Thoracic aorta (tissue), 2 donors: ENCODE results near the gene IGF1. TPM values are rescaled to one million over a fixed set of nuclear protein-coding genes. Genes with fewer than 3 reads are reported as not detected.

Experiments used
- ATAC-seq: fragments of 150-250 bp; one replicate; pipeline ENCODE4 v1.8.0; 2017; ENCODE audit warnings: low read depth; ENCODE audit not compliant: insufficient number of reproducible peaks, low FRiP score
- DNase-seq: peaks from one replicate; pipeline ENCODE4 v3.0.0-alpha.2; 2020; ENCODE audit warnings: low spot score
- H3K27ac ChIP-seq, 2 donors: fragments of 200-600 bp; sonication (generic); 1 replicate in 1 of 2; 2 replicates in 1 of 2; pipeline ENCODE4 v1.5.1; 2016; ENCODE audit warnings: mild to moderate bottlenecking in 2 of 2, moderate library complexity in 2 of 2
- H3K27me3 ChIP-seq: fragments of 200-600 bp; sonication (generic); replicated peaks from 2 replicates; pipeline ENCODE4 v1.6.0; 2016; ENCODE audit warnings: mild to moderate bottlenecking; ENCODE audit not compliant: insufficient read depth
- H3K36me3 ChIP-seq: fragments of 200-600 bp; sonication (generic); one replicate; pipeline ENCODE4 v1.5.1; 2016
- H3K4me1 ChIP-seq, 2 donors: fragments of 200-600 bp; sonication (generic); 1 replicate in 1 of 2; 2 replicates in 1 of 2; pipeline versions ENCODE4 v1.5.1 to v1.6.0; 2016; ENCODE audit warnings: low read depth in 2 of 2, mild to moderate bottlenecking in 1 of 2; ENCODE audit not compliant: control insufficient read depth in 1 of 2
- H3K4me3 ChIP-seq: fragments of 200-600 bp; sonication (generic); 2 replicates; pipeline ENCODE4 v1.5.1; 2016; ENCODE audit warnings: mild to moderate bottlenecking
- H3K9me3 ChIP-seq: fragments of 200-600 bp; sonication (generic); 2 replicates; pipeline ENCODE4 v1.5.1; 2016
- total RNA-seq, 2 donors: library from RNA; depleted of rRNA; stranded (reverse); fragments of >200 nt; gene quantifications; one replicate each; pipeline versions ENCODE4 v1.1.0 to v1.2.3, GENCODE V29; 2016
- TF ChIP-seq, protein P1 (sequence below): fragments of 200-600 bp; sonication (generic); IDR thresholded peaks from one replicate; pipeline ENCODE4 v1.5.1; 2019; ENCODE audit warnings: antibody characterized with exemption

IGF1 gene
- total RNA-seq, 2 donors from 2014 or later: 37.9 to 44.0 TPM

DNA sequence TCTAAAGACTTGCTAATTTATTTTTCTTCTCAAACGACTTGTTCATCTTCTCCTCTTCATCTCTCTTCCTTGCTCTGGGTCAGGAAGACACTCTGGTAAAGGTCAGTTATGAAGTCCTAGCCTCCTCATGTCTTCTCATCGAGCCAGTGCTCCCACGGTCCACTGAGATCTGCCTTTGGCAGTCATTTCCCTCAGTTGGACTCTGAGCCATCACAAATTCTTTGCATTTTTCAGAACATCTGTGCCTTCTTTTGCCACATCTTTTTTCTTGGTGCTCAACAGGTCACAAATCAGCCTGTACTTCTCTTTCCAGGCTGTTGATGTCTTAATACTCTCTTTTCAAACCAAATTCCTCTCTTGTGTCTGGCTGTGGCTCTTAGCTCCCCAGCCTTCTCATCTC lies 49.7 kb downstream of the IGF1 start:
- no peak overlapping the region for H3K4me3 ChIP-seq
- H3K27me3 ChIP-seq: no peaks in the 10 kb centered on the region
- H3K4me1 ChIP-seq: peaks cover 5 to 18% of the 10 kb centered on the region in 2 donors
- TF ChIP-seq, protein P1, sequence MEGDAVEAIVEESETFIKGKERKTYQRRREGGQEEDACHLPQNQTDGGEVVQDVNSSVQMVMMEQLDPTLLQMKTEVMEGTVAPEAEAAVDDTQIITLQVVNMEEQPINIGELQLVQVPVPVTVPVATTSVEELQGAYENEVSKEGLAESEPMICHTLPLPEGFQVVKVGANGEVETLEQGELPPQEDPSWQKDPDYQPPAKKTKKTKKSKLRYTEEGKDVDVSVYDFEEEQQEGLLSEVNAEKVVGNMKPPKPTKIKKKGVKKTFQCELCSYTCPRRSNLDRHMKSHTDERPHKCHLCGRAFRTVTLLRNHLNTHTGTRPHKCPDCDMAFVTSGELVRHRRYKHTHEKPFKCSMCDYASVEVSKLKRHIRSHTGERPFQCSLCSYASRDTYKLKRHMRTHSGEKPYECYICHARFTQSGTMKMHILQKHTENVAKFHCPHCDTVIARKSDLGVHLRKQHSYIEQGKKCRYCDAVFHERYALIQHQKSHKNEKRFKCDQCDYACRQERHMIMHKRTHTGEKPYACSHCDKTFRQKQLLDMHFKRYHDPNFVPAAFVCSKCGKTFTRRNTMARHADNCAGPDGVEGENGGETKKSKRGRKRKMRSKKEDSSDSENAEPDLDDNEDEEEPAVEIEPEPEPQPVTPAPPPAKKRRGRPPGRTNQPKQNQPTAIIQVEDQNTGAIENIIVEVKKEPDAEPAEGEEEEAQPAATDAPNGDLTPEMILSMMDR: no peak
- H3K9me3 ChIP-seq: no peaks in the 10 kb centered on the region
- no peak overlapping the region for H3K27ac ChIP-seq
- ATAC-seq (no peak), DNase-seq (no peak)
- no peaks in the 10 kb centered on the region for H3K36me3 ChIP-seq

DNA sequence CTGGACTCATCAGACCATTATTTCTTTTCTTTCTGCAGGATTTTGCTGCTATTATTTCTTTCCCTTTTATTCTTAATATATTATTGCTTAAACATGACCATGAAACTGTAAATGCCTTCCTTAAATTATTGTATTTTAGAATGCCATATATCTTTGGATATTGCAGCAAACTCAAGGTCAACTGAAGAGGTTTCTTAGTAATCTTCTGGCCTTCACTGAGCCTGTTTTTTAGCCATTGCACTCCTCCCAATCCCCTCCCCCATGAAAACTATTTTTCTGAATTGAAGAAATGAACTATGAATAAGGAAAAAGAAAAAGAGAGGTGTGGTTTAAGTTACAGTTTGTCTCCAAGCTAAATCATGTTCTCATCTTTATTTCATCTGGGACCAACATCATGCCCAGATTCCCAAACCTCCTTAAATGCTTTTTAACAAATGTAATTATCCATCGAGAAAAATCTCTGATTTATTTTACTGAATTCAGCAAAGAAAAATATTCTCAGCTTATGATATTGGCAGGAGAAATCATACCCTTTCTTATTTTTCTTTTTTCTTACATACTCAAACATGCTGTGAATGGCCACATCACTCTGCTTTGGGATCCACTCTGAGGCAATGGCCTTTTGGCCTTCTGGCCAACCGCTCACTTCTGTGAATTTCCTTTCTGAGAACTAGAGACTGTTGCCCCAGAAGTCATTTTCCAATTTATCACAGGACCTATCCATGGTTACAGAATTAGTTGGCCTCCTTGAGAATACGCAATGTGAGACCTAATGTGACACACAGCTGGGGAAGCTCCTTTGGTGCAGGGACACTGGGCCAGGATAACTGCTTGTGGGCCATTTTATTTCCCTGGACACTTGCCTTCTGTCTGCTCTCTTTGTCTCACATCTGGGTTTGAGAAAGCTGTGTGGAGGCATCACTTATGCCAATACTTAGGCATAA lies 50.9 kb downstream of the IGF1 start:
- no peaks in the 10 kb centered on the region for H3K27me3 ChIP-seq
- no peak for DNase-seq
- H3K4me1 ChIP-seq: peaks cover 5 to 18% of the 10 kb centered on the region in 2 donors
- H3K27ac ChIP-seq: no peak overlapping the region
- TF ChIP-seq, protein P1: no peak
- no peaks in the 10 kb centered on the region for H3K9me3 ChIP-seq
- H3K36me3 ChIP-seq: no peaks in the 10 kb centered on the region
- no peak overlapping the region for H3K4me3 ChIP-seq
- ATAC-seq: no peak

- DNase-seq (no peak), ATAC-seq (no peak)
- Histone ChIP-seq H3K27ac (peak overlapping the region; percentile 53 to 66), H3K36me3 (no peaks in the 10 kb centered on the region), H3K9me3 (no peaks in the 10 kb centered on the region), H3K27me3 (no peaks in the 10 kb centered on the region), H3K4me1 (peaks cover 5 to 18% of the 10 kb centered on the region in 2 donors), H3K4me3 (peak overlapping the region; percentile 43)
- TF ChIP-seq, protein P1: no peak
These were observed 52.8 kb downstream of the IGF1 start for GRCh38 chr12:102427543-102427941.

DNA sequence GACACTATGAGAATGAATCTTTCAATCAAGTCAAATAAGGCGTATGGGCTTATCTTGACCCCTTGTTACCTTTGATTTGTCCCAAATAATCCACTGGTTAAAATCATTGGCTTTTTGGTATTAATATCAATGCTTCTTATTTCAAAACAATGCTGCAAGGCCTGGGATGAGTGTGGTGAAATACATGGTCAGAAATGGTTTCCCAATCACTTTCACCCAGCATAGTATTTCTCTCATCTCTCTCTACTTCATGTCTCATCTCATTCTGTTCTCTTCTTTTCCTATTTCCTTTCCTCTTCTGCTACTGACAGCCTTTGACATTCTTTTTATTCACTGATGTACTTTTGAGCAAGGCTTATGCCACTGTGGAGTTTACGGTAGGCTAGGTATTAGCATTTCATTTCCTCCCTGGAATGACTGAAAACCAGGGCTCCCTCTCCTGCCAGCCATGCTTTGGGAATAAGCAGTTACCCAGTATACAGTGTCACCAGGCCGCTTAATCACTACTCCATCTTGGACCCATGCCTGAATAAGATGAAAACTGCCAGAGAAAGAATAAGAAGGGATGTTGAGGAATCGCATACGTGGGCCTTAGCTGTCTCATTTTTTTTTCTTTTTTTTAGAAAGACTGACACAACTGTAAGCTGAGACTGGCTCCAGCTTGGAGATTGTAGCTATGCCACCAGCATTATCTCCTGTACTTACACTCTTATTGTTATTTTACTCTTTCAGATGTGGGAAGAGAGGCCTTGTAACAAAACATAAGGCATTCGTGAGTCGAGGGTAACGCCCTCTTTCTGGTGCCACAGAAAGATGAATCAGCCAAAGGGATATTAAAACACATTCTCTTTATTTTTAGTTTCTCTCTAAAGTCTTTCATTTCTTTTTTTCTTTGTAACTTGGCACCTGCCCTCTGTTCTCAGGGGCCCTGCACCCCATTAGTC lies 53.5 kb downstream of the IGF1 start:
- H3K9me3 ChIP-seq: no peaks in the 10 kb centered on the region
- H3K4me3 ChIP-seq: peak overlapping the region; percentile 43
- peaks cover 5 to 18% of the 10 kb centered on the region in 2 donors for H3K4me1 ChIP-seq
- H3K27ac ChIP-seq: peak overlapping the region; percentile 53 to 66
- ATAC-seq: peak; percentile 46
- H3K36me3 ChIP-seq: no peaks in the 10 kb centered on the region
- no peak for DNase-seq
- no peaks in the 10 kb centered on the region for H3K27me3 ChIP-seq
- TF ChIP-seq, protein P1: no peak
